IMR-90 (cell line): Measurements from ENCODE around the gene MED13. TPM values are rescaled to one million over a fixed set of nuclear protein-coding genes. Genes with fewer than 3 reads are reported as not detected.

ENCODE experiments used
- ATAC-seq: fragments of 200-7000 bp; cut with Tn5 transposase; 2 replicates; pipeline ENCODE4 v1.9.1; 2020; ENCODE audit warnings: low read depth, mild to moderate bottlenecking, moderate library complexity
- BruUV-seq: library from RNA; stranded (reverse); fragments of 400-500 nt; replicated peaks from 2 replicates; lab custom pipeline; 2021; lab: Mats Ljungman, UMichigan
- CTCF ChIA-PET: fragments of 300-600 bp; formaldehyde crosslinking; extraction: SDS; loops from one replicate; lab custom pipeline; 2021; ENCODE audit warnings: antibody characterized with exemption; lab: Yijun Ruan, JAX
- POLR2A ChIA-PET: fragments of 300-600 bp; sonication (Branson Sonifier 250); formaldehyde crosslinking; loops from one replicate; lab custom pipeline; 2022; ENCODE audit warnings: antibody characterized with exemption; ENCODE audit not compliant: unreplicated experiment; lab: Charles Lee
- DNase-seq: peaks from one replicate; pipeline ENCODE4 v3.0.0; 2013
- H2AFZ ChIP-seq: replicated peaks from 2 replicates; pipeline ENCODE3; 2013; ENCODE audit warnings: low read length, mild to moderate bottlenecking; ENCODE audit not compliant: poor library complexity
- H2AK5ac ChIP-seq: 2 replicates; pipeline ENCODE4 v1.6.1; 2013; ENCODE audit warnings: low read depth, low read length, inconsistent platforms
- H2AK9ac ChIP-seq: replicated peaks from 2 replicates; pipeline ENCODE3; 2013; ENCODE audit warnings: mild to moderate bottlenecking, low read depth, low read length, moderate library complexity; ENCODE audit not compliant: poor library complexity
- H2BK120ac ChIP-seq: 2 replicates; pipeline ENCODE4 v1.6.1; 2013; ENCODE audit warnings: low read depth, low read length, inconsistent platforms
- H2BK15ac ChIP-seq: 3 replicates; pipeline ENCODE4 v1.6.1; 2013; ENCODE audit warnings: low read depth, low read length, inconsistent platforms
- H2BK20ac ChIP-seq: 2 replicates; pipeline ENCODE4 v1.6.1; 2013; ENCODE audit warnings: low read depth, mild to moderate bottlenecking, inconsistent platforms, low read length, moderate library complexity
- H2BK5ac ChIP-seq: 2 replicates; pipeline ENCODE4 v1.6.1; 2013; ENCODE audit warnings: mild to moderate bottlenecking, low read depth, low read length, inconsistent platforms; ENCODE audit not compliant: poor library complexity, severe bottlenecking
- H3K14ac ChIP-seq: replicated peaks from 2 replicates; pipeline ENCODE4 v1.6.1; 2013; ENCODE audit warnings: low read depth, low read length, inconsistent platforms
- H3K18ac ChIP-seq: 2 replicates; pipeline ENCODE4 v1.6.1; 2013; ENCODE audit warnings: low read depth, low read length, control low read depth
- H3K23ac ChIP-seq: 2 replicates; pipeline ENCODE4 v1.6.1; 2013; ENCODE audit warnings: low read depth, low read length, inconsistent platforms
- H3K27ac ChIP-seq: 2 replicates; pipeline ENCODE4 v1.5.1; 2013; ENCODE audit warnings: mild to moderate bottlenecking, control low read depth, low read length; ENCODE audit not compliant: insufficient read depth
- H3K27me3 ChIP-seq: 2 replicates; pipeline ENCODE4 v1.6.1; 2013; ENCODE audit warnings: low read length; ENCODE audit not compliant: control insufficient read depth, insufficient read depth
- H3K36me3 ChIP-seq: 2 replicates; pipeline ENCODE4 v1.6.1; 2013; ENCODE audit warnings: low read length, mixed read lengths; ENCODE audit not compliant: control insufficient read depth, insufficient read depth
- H3K4ac ChIP-seq: 2 replicates; pipeline ENCODE4 v1.6.1; 2013; ENCODE audit warnings: low read depth, low read length, inconsistent platforms
- H3K4me1 ChIP-seq: 2 replicates; pipeline ENCODE4 v1.6.1; 2013; ENCODE audit warnings: low read length, mixed read lengths; ENCODE audit not compliant: control insufficient read depth, insufficient read depth
- H3K4me2 ChIP-seq: 2 replicates; pipeline ENCODE4 v1.6.1; 2013; ENCODE audit warnings: low read depth, mild to moderate bottlenecking, control low read depth, low read length, moderate library complexity
- H3K4me3 ChIP-seq: 2 replicates; pipeline ENCODE4 v1.5.1; 2013; ENCODE audit warnings: low read depth, mild to moderate bottlenecking, control low read depth, low read length, moderate library complexity; ENCODE audit not compliant: insufficient read depth
- H3K56ac ChIP-seq: 2 replicates; pipeline ENCODE4 v1.6.1; 2013; ENCODE audit warnings: low read length, inconsistent platforms; ENCODE audit not compliant: insufficient read depth; ENCODE audit errors: extremely low read depth
- H3K79me1 ChIP-seq, 2 experiments: 2 replicates each; pipeline ENCODE4 v1.6.1; 2013; ENCODE audit warnings: low read length in 2 of 2, inconsistent platforms in 1 of 2, low read depth in 1 of 2
- H3K9ac ChIP-seq: 2 replicates; pipeline ENCODE4 v1.6.1; 2013; ENCODE audit warnings: low read depth, low read length, control low read depth
- H3K9me1 ChIP-seq: 2 replicates; pipeline ENCODE4 v1.6.1; 2013; ENCODE audit warnings: low read length, inconsistent platforms; ENCODE audit not compliant: insufficient read depth
- H3K9me3 ChIP-seq: 2 replicates; pipeline ENCODE4 v1.6.1; 2013; ENCODE audit warnings: low read length; ENCODE audit not compliant: control insufficient read depth, insufficient read depth
- H4K20me1 ChIP-seq: 2 replicates; pipeline ENCODE4 v1.6.1; 2013; ENCODE audit warnings: low read length, inconsistent platforms; ENCODE audit not compliant: insufficient read depth
- H4K5ac ChIP-seq: 2 replicates; pipeline ENCODE4 v1.6.1; 2013; ENCODE audit warnings: mild to moderate bottlenecking, low read depth, low read length, control low read depth
- H4K8ac ChIP-seq, 2 experiments: 2 replicates each; pipeline ENCODE4 v1.6.1; 2013; ENCODE audit warnings: low read depth in 2 of 2, low read length in 2 of 2, control low read depth in 1 of 2, inconsistent platforms in 1 of 2
- H4K91ac ChIP-seq: 2 replicates; pipeline ENCODE4 v1.6.1; 2013; ENCODE audit warnings: low read depth, low read length, inconsistent platforms; ENCODE audit not compliant: insufficient read depth
- MAFK ChIP-seq: IDR thresholded peaks from 2 replicates; pipeline ENCODE4 v1.6.1; 2012; ENCODE audit warnings: low read depth, low read length, improper control_type of control experiment
- WGBS, 2 experiments: methylation state at CpG; one replicate each; pipeline versions ENCODE4 v1.1.5 to v1.1.7; 2013; ENCODE audit warnings: missing lambda C conversion rate in 2 of 2; ENCODE audit not compliant: insufficient read length in 1 of 2; ENCODE audit errors: extremely low coverage in 2 of 2; 5-methylcytosine and 5-hydroxymethylcytosine counted together
- dilution Hi-C: fragments of 300-500 bp; cut with HindIII; formaldehyde crosslinking; loops from one replicate; pipeline ENCODE4 v1.14.3; 2018; ENCODE audit warnings: low sequenced_read_pairs; ENCODE audit not compliant: unreplicated experiment
- in situ Hi-C: fragments of 300-500 bp; cut with MboI; formaldehyde crosslinking; loops from 3 replicates; pipeline ENCODE4 v1.14.3; 2019; ENCODE audit warnings: low sequenced_read_pairs, inconsistent platforms, mixed read lengths
- intact Hi-C: fragments of 100-400 bp; cut with micrococcal nuclease; formaldehyde crosslinking; loops from 2 replicates; pipeline ENCODE4 v1.10.0; 2022
- polyA plus RNA-seq, 3 experiments: library from polyadenylated mRNA; depleted of rRNA; stranded (reverse); fragments of >200 nt; gene quantifications; 2 replicates each; pipeline ENCODE4 v1.2.3, GENCODE V29; 2012; ENCODE audit warnings: low replicate concordance in 1 of 3
- total RNA-seq: library from RNA; depleted of rRNA; stranded (reverse); fragments of >200 nt; gene quantifications from 2 replicates; pipeline ENCODE4 v1.2.3, GENCODE V29; 2012

The MED13 gene
- total and polyA plus RNA-seq, 2 of the 4 experiments (the other 2 are of a cell fraction): 9.7 to 67.2 TPM

- Histone ChIP-seq H2AK5ac (no peak overlapping the region), H3K79me1 (peaks cover 0 to 4% of the 10 kb centered on the region in 2 experiments; a peak in 1 of 4 replicates), H2BK120ac (no peak overlapping the region), H3K14ac (no peak overlapping the region), H3K4ac (no peak overlapping the region), H4K20me1 (no peaks in the 10 kb centered on the region), H3K27ac (no peak overlapping the region), H3K18ac (no peak overlapping the region), H3K27me3 (no peaks in the 10 kb centered on the region), H3K9me1 (no peaks in the 10 kb centered on the region), H2AK9ac (no peak overlapping the region), H3K36me3 (peaks cover 31% of the 10 kb centered on the region), H2AFZ (no peak overlapping the region), H4K91ac (no peak overlapping the region), H3K4me2 (no peak overlapping the region), H3K4me3 (no peak overlapping the region), H3K4me1 (no peaks in the 10 kb centered on the region), H2BK20ac (no peak overlapping the region), H4K5ac (no peak overlapping the region), H2BK15ac (no peak overlapping the region), H3K9ac (no peak overlapping the region), H4K8ac (no peak overlapping the region), H2BK5ac (no peak overlapping the region), H3K23ac (no peak overlapping the region), H3K56ac (no peak overlapping the region), H3K9me3 (no peaks in the 10 kb centered on the region)
- CTCF ChIA-PET: no interaction called here
- no CpG with 5 or more reads among the region's 3 CpGs for WGBS, 2 experiments
- dilution Hi-C loops (no loop called here), in situ Hi-C loops (no loop called here), intact Hi-C loops (loop anchor here (5.0 kb wide), 1 partner anchor 35 kb away; no protein-coding TSS in a partner anchor)
- DNase-seq (no peak), ATAC-seq (no peak)
- BruUV-seq: no TSS peak
- TF ChIP-seq MAFK: no peak
- POLR2A ChIA-PET: no interaction called here
These were observed 117.6 kb downstream of the MED13 start for GRCh38 chr17:61947367-61948078.
